Neuron (in vitro differentiated cells): Measurements from ENCODE around the gene TRMU.

Experiments used
- H2AFZ ChIP-seq: one replicate; pipeline ENCODE4 v1.6.1; 2013; ENCODE audit warnings: low read depth, mild to moderate bottlenecking, inconsistent platforms, low read length, moderate library complexity
- H3K27me3 ChIP-seq: one replicate; pipeline ENCODE4 v1.6.1; 2013; ENCODE audit warnings: low read length; ENCODE audit not compliant: insufficient read depth
- H3K36me3 ChIP-seq: one replicate; pipeline ENCODE4 v1.6.1; 2013; ENCODE audit warnings: low read length; ENCODE audit not compliant: insufficient read depth
- H3K4me1 ChIP-seq: one replicate; pipeline ENCODE4 v1.6.1; 2013; ENCODE audit warnings: low read length; ENCODE audit not compliant: insufficient read depth
- H3K4me3 ChIP-seq: 2 replicates; pipeline ENCODE4 v1.5.1; 2013; ENCODE audit warnings: mild to moderate bottlenecking, low read length, moderate library complexity
- H3K9me3 ChIP-seq: one replicate; pipeline ENCODE4 v1.6.1; 2013; ENCODE audit warnings: low read length

TRMU gene, protein sequence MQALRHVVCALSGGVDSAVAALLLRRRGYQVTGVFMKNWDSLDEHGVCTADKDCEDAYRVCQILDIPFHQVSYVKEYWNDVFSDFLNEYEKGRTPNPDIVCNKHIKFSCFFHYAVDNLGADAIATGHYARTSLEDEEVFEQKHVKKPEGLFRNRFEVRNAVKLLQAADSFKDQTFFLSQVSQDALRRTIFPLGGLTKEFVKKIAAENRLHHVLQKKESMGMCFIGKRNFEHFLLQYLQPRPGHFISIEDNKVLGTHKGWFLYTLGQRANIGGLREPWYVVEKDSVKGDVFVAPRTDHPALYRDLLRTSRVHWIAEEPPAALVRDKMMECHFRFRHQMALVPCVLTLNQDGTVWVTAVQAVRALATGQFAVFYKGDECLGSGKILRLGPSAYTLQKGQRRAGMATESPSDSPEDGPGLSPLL

DNA sequence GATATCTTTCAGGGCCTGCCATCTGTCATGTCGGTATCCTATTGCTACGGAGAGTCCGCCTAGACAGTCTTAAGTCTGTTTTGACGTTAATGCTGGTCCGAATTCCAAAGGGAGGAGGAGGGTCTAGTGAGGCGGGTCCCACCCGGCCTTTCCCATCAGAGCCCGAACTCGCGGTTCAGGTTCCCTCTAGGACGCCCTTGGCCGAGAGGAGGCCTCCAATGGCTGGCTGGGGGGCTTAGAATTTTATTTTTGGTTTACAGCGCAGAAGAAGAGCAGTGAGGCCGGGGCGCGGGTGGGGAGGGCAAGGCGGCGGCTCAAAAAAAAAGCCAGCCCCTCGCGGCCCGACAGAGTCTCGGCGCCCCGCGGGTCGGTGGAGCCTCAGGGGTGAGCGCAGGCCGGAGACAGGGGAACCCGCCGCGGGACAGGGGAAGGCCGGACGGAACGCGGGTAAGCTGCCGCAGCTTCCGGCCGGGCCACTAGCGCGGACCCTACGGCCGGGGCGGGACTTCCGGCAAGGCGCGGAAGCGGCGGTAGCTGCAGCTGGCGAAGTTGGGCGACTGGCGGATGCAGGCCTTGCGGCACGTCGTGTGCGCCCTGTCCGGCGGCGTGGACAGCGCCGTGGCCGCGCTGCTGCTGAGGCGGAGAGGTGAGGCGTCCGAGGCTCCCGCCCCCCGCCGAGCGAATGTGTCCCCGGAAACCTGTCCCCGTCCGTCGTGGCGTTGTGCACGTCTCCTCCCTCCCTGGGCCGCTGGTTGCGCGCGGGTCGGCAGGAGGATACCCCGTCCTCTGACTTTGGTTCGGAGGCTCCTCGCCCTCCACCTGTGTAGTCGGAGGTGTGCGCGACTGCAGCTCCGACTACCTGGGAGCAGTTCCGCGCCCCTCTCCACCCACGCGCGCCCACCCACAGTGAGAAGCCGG is at the start of gene TRMU:
Gene TRMU (plus strand): TSS at position 514 of the 918 bp plus-strand sequence. CDS start 51 bp downstream, at position 565.
- H3K4me1 ChIP-seq = peaks cover 9% of the 10 kb centered on the region
- H3K36me3 ChIP-seq = peaks cover 44% of the 10 kb centered on the region
- no peaks in the 10 kb centered on the region for H3K9me3 ChIP-seq
- H3K27me3 ChIP-seq = no peaks in the 10 kb centered on the region
- H2AFZ ChIP-seq = peak within 1 kb of the TSS; percentile 92
- H3K4me3 ChIP-seq = peak within 1 kb of the TSS; percentile 71

DNA sequence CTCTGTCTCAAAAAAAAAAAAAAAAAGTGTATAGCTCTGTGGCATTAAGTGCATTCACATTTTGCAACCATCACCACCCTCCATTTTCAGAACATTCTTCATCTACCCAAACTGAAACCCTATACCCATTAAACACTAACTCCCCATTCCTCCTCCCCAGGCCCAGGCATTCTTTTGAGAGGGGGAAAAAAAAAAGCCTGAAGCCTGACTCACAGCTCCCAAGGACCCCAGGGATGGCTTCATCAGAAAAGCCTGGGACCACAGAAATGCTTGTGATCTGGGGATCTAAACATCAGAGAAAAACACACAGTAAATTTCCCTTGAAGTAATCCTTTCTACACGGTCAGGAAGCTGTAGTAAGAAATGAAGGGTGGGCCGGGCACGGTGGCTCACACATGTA is 49.5 kb upstream of the TRMU start:
- Histone ChIP-seq H3K36me3 (peaks cover 39% of the 10 kb centered on the region), H3K4me1 (no peaks in the 10 kb centered on the region), H3K9me3 (no peaks in the 10 kb centered on the region), H3K4me3 (no peak overlapping the region), H3K27me3 (no peaks in the 10 kb centered on the region), H2AFZ (no peak overlapping the region)

DNA sequence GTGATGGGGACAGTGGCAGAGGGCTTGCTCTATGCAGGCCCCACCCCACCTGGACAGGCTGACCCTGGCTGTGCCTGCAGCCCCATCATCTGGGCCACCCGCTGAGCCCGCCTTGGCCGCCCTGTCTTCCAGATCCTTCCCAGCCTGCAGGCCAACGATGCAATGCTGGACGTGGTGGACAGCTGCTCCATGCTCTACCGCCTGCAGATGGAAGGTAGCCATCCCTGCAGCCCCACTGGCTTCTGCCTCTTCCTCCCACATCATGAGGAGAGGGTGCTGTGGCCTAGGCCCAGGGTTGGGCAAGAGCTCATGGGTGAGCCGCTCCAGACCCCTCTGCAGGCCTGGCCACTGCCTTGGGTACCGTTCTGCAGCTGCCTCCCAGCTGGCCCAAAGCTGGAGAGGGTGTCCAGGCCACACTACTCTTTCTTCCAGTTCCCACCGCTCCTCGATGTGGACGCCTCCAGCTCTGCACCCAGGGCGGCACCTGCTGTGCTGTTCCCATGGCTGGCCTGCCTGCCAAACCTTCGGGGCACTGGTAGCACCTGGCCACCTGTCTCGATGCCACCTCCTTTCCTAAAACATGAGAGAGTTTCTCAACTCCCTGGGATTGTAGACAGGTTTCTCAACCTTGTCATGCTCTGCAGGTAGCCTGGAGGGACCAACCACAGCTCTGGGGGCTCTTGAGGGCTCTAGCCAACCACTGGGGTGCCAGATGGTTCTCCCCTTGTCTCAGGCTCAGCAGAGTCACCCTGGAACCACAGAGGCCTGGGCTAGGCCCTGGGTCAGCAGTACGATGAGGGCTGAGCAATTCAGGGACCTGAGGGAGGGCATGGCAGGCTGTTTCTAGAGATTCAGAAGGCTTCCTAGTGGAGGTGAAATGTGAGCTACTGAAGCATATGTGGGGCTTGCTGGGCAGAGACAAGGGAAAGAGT is 48.3 kb upstream of the TRMU start:
- Histone ChIP-seq H3K36me3 (peaks cover 38% of the 10 kb centered on the region), H3K4me1 (no peaks in the 10 kb centered on the region), H3K9me3 (no peaks in the 10 kb centered on the region), H3K27me3 (no peaks in the 10 kb centered on the region), H3K4me3 (no peak overlapping the region), H2AFZ (no peak overlapping the region)

DNA sequence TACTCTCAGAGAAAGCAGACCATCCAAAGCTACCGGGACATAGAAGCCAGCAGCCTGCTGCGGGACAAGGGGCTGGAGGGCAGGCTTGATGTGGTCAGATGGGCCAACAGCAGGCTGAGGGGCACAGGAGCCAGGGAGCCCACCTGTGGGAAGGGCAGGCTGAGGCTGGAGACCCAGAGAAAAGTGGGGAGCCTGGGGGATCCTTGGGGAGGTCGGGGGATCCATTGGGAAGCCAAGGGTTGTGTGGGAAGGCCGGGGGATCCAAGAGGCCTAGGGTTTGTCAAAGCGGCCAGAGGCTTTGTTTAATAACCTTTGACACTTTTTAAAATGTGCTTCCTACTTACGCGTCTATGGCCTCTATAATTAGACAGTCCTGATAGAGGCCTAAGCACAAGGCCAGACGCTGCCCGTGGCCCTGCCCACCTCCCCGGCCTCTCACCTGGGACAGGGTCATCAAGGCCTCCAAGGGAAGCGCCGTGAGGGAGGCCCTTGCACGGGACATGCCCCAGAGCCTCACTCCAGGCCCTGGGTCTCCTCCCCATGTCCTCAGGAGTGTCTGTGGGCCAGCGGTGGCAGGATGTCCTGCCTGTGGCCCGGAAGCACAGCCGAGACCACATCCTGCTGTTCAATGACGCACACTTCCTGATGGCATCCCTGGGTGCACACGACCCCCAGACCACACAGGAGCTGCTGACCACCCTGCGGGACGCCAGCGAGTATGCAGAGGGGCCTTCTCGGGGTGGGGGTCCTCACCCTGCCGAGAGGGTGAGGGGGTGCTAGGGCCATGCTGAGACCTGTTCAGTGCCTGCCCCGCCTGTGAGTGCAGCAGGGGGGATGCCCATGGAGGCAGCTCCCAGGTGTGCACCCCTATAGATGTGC is 47.4 kb upstream of the TRMU start:
- Histone ChIP-seq H3K27me3 (no peaks in the 10 kb centered on the region), H3K36me3 (peaks cover 36% of the 10 kb centered on the region), H3K4me3 (no peak overlapping the region), H2AFZ (no peak overlapping the region), H3K4me1 (no peaks in the 10 kb centered on the region), H3K9me3 (no peaks in the 10 kb centered on the region)

DNA sequence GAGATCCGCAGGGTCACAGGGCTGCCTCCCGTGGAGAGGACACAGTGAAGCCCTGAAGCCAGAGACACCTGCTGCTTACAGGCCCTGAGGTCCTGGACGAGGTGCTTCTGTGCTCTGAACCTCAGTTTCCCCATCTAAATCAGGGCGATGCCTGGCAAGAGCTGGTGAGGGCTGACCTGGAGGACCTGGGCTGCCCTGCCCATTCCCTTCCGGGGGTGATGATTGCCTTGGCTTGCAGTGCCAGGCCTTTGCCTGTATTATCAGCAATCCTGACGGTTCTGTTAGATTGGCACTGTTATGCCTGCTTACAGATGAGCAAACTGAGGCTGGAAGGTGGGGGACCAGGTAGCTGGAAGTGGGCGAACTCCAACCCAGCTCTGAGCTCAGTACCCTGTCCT is 46.7 kb upstream of the TRMU start:
- Histone ChIP-seq H2AFZ (no peak overlapping the region), H3K4me3 (no peak overlapping the region), H3K4me1 (peaks cover 7% of the 10 kb centered on the region), H3K36me3 (peaks cover 34% of the 10 kb centered on the region), H3K9me3 (no peaks in the 10 kb centered on the region), H3K27me3 (no peaks in the 10 kb centered on the region)

DNA sequence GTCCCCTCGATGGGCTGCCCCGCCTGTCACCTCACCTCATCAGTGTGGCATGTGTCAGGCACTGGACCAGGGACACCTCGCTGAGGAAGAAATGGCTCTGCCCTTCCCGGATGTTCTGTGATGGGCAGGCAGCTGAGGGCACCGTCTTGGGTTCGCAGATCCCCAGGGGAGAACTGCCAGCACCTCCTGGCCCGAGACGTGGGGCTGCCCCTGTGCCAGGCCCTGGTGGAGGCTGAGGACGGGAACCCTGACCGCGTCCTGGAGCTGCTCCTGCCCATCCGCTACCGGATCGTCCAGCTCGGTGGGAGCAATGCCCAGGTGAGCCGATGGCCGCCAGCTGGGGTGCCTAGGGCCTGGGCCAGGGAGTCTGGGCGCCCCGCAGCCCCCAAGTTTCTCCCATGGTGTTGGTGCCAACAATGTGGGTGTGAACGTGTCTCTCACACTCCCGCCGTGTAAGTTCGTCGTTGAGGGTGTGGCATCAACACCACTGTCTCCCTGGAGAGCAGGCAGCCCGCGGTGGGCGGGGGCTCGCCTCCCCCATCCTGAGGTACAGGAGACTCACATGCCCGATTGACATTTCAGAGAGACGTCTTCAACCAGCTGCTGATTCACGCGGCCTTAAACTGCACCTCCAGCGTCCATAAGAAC is 46.1 kb upstream of the TRMU start:
- Histone ChIP-seq H3K4me1 (peaks cover 7% of the 10 kb centered on the region), H3K4me3 (no peak overlapping the region), H3K9me3 (no peaks in the 10 kb centered on the region), H3K27me3 (no peaks in the 10 kb centered on the region), H3K36me3 (peaks cover 29% of the 10 kb centered on the region), H2AFZ (no peak overlapping the region)

DNA sequence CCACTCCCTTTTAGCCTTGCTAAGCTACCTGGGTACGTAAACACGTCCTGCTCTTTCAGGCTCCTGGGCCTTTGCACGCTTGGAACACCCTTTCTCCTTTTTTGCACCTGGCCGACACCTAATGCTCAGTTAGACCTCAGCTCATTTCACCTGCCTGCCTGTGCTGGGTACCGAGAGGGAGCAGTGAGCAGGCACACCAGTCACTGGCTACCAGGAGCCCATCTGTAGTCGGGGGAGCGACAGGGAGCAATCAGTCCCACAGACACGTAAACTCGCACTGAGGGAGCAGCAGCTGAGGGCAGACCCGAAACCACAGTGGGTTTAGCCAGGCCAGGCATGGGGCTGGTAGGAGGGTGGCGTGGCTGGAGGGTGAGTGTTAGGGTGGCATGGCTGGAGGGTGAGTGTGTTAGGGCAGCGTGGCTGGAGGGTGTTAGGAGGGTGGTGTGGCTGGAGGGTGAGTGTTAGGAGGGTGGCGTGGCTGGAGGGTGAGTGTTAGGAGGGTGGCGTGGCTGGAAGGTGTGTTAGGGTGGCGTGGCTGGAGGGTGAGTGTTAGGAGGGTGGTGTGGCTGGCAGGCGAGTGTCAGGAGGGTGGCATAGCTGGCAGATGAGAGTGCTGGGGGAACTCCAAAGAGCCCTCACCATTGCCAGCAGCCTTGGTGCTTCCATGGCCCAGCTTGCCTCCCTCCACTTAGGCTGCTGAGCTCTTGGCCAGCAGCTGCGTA is 45.2 kb upstream of the TRMU start:
- Histone ChIP-seq H3K36me3 (peaks cover 22% of the 10 kb centered on the region), H3K4me3 (no peak overlapping the region), H3K4me1 (peaks cover 7% of the 10 kb centered on the region), H3K9me3 (no peaks in the 10 kb centered on the region), H2AFZ (no peak overlapping the region), H3K27me3 (no peaks in the 10 kb centered on the region)

DNA sequence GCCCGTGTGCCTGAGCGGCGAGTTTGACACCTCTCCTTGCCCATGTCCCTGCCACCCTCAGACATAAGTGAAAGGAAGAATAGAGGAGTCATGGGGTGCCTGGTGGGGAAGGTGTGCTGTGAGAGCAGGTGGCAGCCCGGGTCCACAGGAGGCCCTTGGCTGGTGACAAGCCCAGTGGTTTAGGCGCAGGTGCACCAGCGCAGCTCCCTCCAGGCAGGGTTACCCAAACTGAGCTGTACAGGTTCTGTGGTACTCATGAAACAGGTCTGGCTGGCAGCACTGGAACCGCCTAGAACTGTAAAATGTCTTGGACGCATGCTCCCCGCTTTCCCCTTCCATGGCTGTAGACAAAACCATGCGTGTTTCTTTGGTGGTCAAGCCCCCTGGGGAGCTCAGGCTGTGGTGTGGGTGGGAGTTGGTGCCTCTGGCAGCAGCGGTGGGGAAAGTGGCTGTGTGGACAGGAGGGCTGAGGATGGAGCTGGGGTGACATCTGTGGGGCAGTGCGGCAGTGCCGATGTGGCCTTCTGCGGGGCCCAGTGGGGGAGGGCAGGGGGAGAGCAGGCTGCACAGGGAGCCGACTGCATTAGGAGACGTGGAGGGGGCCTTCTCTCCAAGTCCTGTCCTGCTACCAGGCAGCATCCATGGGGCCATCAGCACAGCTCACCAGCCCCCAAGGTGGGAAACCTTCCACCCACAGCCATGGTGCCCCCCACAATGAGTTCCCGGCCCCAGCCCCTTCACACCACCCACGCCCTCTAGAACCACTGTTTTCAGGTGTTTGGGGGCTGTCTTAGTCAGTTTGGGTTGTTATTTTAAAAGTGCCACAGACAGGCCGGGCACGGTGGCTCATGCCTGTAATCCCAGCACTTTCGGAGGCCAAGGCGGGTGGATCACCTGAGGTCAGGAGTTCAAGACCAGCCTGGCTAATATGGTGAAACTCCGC is 44.4 kb upstream of the TRMU start:
- H3K9me3 ChIP-seq = no peaks in the 10 kb centered on the region
- H3K36me3 ChIP-seq = peaks cover 20% of the 10 kb centered on the region
- H3K4me3 ChIP-seq = no peak overlapping the region
- no peaks in the 10 kb centered on the region for H3K27me3 ChIP-seq
- no peak overlapping the region for H2AFZ ChIP-seq
- H3K4me1 ChIP-seq = peaks cover 14% of the 10 kb centered on the region

DNA sequence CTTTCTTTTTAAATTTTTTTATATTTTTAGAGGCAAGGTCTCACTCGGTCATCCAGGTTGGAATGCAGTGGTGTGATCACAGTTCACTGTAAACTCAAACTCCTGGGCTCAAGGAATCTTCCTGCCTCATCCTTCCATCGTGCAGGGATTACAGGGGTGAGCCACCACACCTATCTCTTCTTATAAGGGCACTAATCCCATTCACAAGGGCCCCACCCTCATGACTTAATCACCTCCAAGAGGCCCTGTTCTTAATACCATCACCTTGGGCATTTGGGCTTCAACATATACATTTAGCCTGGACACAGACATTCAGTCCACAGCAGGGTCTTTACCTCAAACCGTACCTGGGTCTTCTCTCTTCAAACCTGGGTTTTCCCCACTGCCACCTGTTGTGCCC is 43.3 kb upstream of the TRMU start:
- H3K36me3 ChIP-seq = peaks cover 17% of the 10 kb centered on the region
- no peaks in the 10 kb centered on the region for H3K9me3 ChIP-seq

DNA sequence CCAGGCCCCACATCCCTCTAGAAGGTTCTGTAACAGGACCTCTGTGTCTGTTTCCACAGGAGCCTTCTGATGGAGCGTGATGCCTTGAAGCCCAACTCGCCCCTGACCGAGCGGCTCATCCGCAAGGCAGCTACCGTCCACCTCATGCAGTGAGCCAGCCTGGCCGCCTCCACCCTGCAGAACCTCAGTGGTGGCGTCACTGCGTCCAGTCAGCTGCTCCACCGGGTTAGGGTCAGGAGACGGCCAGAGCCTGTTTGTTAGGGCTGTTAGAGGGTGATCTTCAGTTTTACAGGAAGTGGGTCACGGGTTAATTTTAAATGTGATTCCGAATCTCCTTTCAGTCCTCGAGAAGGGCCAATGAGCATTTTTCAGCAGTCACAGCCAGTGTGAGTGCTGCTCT is 42.8 kb upstream of the TRMU start:
- Histone ChIP-seq H3K9me3 (no peaks in the 10 kb centered on the region), H3K36me3 (peaks cover 17% of the 10 kb centered on the region), H3K27me3 (no peaks in the 10 kb centered on the region), H3K4me1 (peaks cover 22% of the 10 kb centered on the region), H3K4me3 (no peak overlapping the region), H2AFZ (no peak overlapping the region)

More for the DNA sequence above, 43.3 kb upstream of the TRMU start:
- no peak overlapping the region for H2AFZ ChIP-seq
- H3K27me3 ChIP-seq = no peaks in the 10 kb centered on the region
- H3K4me1 ChIP-seq = peaks cover 16% of the 10 kb centered on the region
- H3K4me3 ChIP-seq = no peak overlapping the region
